ENCODE results near the gene GAB2.

GAB2 gene

DNA sequence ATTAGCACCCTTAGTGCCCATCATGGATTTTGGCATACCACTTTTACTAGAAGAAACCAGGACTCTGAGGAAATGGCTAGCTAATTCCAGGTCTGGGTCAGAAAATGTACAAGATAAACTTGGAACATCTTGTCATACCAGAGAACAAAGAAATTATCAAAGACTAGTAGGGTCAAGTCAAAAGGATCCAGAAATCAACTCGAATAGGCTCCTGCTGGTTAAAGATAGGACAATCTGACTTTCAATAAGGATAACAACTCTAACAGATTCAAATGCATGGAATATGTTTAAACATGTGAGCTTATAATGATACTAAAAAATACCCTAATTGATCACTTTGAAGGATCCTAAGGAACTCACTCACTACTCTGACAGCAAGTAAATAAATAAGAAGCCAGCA lies 18.9 kb downstream of the GAB2 start:
- H3K27me3 ChIP-seq: no peaks in the 10 kb centered on the region
- no peaks in the 10 kb centered on the region for H3K36me3 ChIP-seq
- no peak overlapping the region for H3K27ac ChIP-seq
- H3K4me3 ChIP-seq (ENCODE audit: low read depth in 1 of 2, low read length in 1 of 2): no peak overlapping the region
- H3K9me3 ChIP-seq: no peaks in the 10 kb centered on the region
- TF ChIP-seq, protein P1, sequence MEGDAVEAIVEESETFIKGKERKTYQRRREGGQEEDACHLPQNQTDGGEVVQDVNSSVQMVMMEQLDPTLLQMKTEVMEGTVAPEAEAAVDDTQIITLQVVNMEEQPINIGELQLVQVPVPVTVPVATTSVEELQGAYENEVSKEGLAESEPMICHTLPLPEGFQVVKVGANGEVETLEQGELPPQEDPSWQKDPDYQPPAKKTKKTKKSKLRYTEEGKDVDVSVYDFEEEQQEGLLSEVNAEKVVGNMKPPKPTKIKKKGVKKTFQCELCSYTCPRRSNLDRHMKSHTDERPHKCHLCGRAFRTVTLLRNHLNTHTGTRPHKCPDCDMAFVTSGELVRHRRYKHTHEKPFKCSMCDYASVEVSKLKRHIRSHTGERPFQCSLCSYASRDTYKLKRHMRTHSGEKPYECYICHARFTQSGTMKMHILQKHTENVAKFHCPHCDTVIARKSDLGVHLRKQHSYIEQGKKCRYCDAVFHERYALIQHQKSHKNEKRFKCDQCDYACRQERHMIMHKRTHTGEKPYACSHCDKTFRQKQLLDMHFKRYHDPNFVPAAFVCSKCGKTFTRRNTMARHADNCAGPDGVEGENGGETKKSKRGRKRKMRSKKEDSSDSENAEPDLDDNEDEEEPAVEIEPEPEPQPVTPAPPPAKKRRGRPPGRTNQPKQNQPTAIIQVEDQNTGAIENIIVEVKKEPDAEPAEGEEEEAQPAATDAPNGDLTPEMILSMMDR (IDR thresholded peaks at IDR 0.05): no peak
- peaks cover 16 to 25% of the 10 kb centered on the region in 2 experiments for H3K4me1 ChIP-seq (ENCODE audit: control insufficient read depth in 1 of 2, insufficient read depth in 1 of 2, low read depth in 1 of 2, low read length in 1 of 2)

DNA sequence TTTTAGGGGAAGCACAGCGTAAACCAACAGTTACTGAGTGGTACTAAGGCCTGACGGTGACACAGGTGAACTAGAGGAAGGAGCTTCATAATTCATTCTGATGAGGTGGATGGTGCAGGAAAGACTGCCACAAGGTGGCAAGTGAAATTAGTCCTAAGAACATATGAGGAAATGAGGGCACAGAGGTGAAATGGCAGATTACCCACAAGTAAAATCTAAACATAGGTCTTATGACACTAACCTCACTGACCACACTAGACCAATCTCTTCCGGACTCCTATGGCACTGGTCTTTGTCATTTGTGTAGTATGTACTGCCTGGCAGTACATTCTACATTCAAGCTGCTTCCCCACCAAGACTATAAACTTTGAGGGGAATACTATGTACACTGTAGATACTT lies 20.2 kb downstream of the GAB2 start:
- Histone ChIP-seq H3K9me3 (no peaks in the 10 kb centered on the region), H3K36me3 (no peaks in the 10 kb centered on the region), H3K4me1 (ENCODE audit: control insufficient read depth in 1 of 2, insufficient read depth in 1 of 2, low read depth in 1 of 2, low read length in 1 of 2) (peaks cover 16 to 34% of the 10 kb centered on the region in 2 experiments), H3K27me3 (no peaks in the 10 kb centered on the region), H3K4me3 (ENCODE audit: low read depth in 1 of 2, low read length in 1 of 2) (peak overlapping the region in 1 of 2 experiments; percentile 33), H3K27ac (peak overlapping the region; percentile 72)
- TF ChIP-seq, protein P1 (IDR thresholded peaks at IDR 0.05): peak; percentile 60

DNA sequence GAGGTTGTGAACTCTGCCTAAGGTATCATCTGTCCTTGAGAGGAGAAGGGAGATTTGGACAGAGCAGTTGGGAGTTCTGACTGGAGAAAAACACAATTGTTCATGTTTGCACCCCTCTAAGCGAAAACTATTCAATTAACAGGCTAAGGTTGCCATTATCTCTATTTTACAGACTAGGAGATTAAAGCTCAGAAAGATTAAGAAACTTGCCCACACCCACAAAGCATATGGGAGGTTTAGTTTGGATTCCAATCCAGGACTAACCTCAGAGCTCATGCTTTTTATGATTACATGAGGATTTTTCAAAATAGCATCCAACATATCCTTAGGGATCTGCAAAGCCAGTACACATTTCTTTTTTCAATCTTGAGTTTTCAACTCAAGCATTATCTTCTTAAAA lies 22.0 kb downstream of the GAB2 start:
- H3K36me3 ChIP-seq: no peaks in the 10 kb centered on the region
- no peak overlapping the region for H3K27ac ChIP-seq
- TF ChIP-seq, protein P1 (IDR thresholded peaks at IDR 0.05): no peak
- H3K27me3 ChIP-seq: no peaks in the 10 kb centered on the region
- H3K4me1 ChIP-seq (ENCODE audit: control insufficient read depth in 1 of 2, insufficient read depth in 1 of 2, low read depth in 1 of 2, low read length in 1 of 2): peaks cover 25 to 46% of the 10 kb centered on the region in 2 experiments
- no peak overlapping the region for H3K4me3 ChIP-seq (ENCODE audit: low read depth in 1 of 2, low read length in 1 of 2)
- no peaks in the 10 kb centered on the region for H3K9me3 ChIP-seq

DNA sequence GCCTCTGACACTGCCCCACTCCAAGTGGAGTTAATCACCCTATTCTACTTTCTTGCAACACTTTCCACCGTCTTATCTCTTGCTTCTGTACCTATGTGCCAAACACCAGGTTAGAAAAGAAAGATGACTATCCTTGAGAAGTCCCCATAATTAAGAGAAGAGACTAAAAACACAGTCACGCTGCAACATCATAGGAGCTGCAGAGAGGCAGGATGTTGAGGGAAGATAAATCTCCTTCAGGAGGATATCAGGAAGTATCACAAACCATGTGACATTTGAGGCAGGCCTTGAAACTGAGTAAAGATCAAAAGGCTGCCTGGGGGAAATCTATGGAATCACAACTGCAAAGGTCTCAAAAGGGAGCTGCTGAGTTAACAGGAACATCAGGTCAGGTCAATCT lies 24.8 kb downstream of the GAB2 start:
- Histone ChIP-seq H3K27ac (peak overlapping the region; percentile 49), H3K36me3 (no peaks in the 10 kb centered on the region), H3K4me1 (ENCODE audit: control insufficient read depth in 1 of 2, insufficient read depth in 1 of 2, low read depth in 1 of 2, low read length in 1 of 2) (peaks cover 24 to 53% of the 10 kb centered on the region in 2 experiments), H3K4me3 (ENCODE audit: low read depth in 1 of 2, low read length in 1 of 2) (no peak overlapping the region), H3K9me3 (no peaks in the 10 kb centered on the region), H3K27me3 (no peaks in the 10 kb centered on the region)
- TF ChIP-seq, protein P1 (IDR thresholded peaks at IDR 0.05): no peak

DNA sequence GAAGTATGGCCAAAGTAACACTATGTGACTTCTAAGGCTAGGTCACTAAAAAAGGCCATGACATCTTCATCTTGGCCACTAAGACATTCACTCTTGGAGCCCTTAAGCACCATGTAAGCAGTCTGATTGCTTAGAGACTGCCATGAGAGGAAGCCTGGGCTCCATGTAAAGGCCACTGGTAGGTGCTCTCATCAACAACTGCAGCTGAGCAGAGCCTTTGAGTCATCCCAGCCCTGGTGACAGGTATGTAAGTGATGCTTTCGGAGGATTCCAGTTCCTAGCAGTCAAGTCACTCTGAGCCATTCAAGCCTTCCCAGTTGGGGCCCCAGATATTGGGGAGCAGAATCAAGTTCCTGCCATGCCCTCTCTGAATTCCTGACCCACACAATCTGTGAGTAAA lies 26.2 kb downstream of the GAB2 start:
- TF ChIP-seq, protein P1 (IDR thresholded peaks at IDR 0.05): no peak
- H3K9me3 ChIP-seq: no peaks in the 10 kb centered on the region
- H3K4me1 ChIP-seq (ENCODE audit: control insufficient read depth in 1 of 2, insufficient read depth in 1 of 2, low read depth in 1 of 2, low read length in 1 of 2): peaks cover 12 to 39% of the 10 kb centered on the region in 2 experiments

DNA sequence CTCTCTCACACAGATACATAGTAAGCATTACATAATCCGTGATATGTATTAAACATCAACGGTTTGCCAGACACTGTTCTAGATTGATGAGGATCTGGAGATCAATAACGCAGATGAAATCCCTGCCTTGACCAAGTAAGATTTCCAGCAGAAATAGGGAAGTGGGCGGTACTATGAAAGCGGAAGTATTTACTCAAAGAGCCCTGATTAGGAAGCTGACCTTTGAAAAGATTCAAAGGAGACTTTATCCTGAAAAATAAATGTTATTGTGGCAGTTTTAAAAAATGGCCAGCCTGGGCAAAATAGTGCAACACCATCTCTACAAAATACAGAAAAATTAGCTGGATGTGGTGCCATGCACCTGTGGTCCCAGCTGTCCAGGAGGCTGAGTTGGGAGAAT lies 26.8 kb downstream of the GAB2 start:
- TF ChIP-seq, protein P1 (IDR thresholded peaks at IDR 0.05): no peak
- Histone ChIP-seq H3K27ac (peak overlapping the region; percentile 64), H3K4me3 (ENCODE audit: low read depth in 1 of 2, low read length in 1 of 2) (peak overlapping the region in 1 of 2 experiments; percentile 29), H3K9me3 (no peaks in the 10 kb centered on the region), H3K36me3 (no peaks in the 10 kb centered on the region), H3K27me3 (no peaks in the 10 kb centered on the region), H3K4me1 (ENCODE audit: control insufficient read depth in 1 of 2, insufficient read depth in 1 of 2, low read depth in 1 of 2, low read length in 1 of 2) (peaks cover 12 to 33% of the 10 kb centered on the region in 2 experiments)

More for the DNA sequence above, 26.2 kb downstream of the GAB2 start:
- H3K36me3 ChIP-seq: no peaks in the 10 kb centered on the region
- peak overlapping the region in 1 of 2 experiments; percentile 29 for H3K4me3 ChIP-seq (ENCODE audit: low read depth in 1 of 2, low read length in 1 of 2)
- H3K27me3 ChIP-seq: no peaks in the 10 kb centered on the region
- peak overlapping the region; percentile 64 for H3K27ac ChIP-seq

Data from neutrophil (primary cell).